Activated naive CD4-positive, alpha-beta T cell treated with anti-CD3 and anti-CD28 coated beads, Interleukin-2, amount 50 U/mL, for 16 hours (primary cell): ENCODE measurements around the gene RITA1.

Source experiments
- DNase-seq: peaks from one replicate; pipeline ENCODE4 v3.0.0-alpha.2; 2020

The RITA1 gene

GRCh38 chr12:113154351-113154973, 31.1 kb upstream of the RITA1 start:
- peak; percentile 35 for DNase-seq

- DNase-seq, result no peak
Observed at GRCh38 chr12:113155060-113155459, 30.5 kb upstream of the RITA1 start.

- DNase-seq, result no peak
Observed at GRCh38 chr12:113155646-113156045, 29.9 kb upstream of the RITA1 start.

GRCh38 chr12:113157218-113157859, 28.2 kb upstream of the RITA1 start:
- DNase-seq, result no peak

GRCh38 chr12:113158439-113159203, 26.9 kb upstream of the RITA1 start:
- no peak for DNase-seq

- no peak for DNase-seq
Observed at GRCh38 chr12:113159937-113160336, 25.6 kb upstream of the RITA1 start.

- DNase-seq, result no peak
Observed at GRCh38 chr12:113161415-113162016, 24.0 kb upstream of the RITA1 start.

GRCh38 chr12:113162102-113163029, 23.2 kb upstream of the RITA1 start:
- DNase-seq, result no peak

GRCh38 chr12:113163030-113163360, 22.5 kb upstream of the RITA1 start:
- no peak for DNase-seq

GRCh38 chr12:113164014-113164413, 21.5 kb upstream of the RITA1 start:
- no peak for DNase-seq

GRCh38 chr12:113165521-113166450, 19.7 kb upstream of the RITA1 start:
- no peak for DNase-seq

GRCh38 chr12:113167868-113168267, 17.7 kb upstream of the RITA1 start:
- DNase-seq, result no peak

- DNase-seq, result no peak
Observed at GRCh38 chr12:113169697-113170096, 15.8 kb upstream of the RITA1 start.

- DNase-seq, result no peak
Observed at GRCh38 chr12:113170457-113170856, 15.1 kb upstream of the RITA1 start.

GRCh38 chr12:113170926-113171325, 14.6 kb upstream of the RITA1 start:
- DNase-seq, result no peak

GRCh38 chr12:113171543-113171942, 14.0 kb upstream of the RITA1 start:
- DNase-seq, result no peak

- DNase-seq, result no peak
Observed at GRCh38 chr12:113172185-113172584, 13.3 kb upstream of the RITA1 start.

GRCh38 chr12:113173081-113173698, 12.3 kb upstream of the RITA1 start:
- no peak for DNase-seq

GRCh38 chr12:113174461-113175384, 10.8 kb upstream of the RITA1 start:
- peak; percentile 79 for DNase-seq

GRCh38 chr12:113179023-113179422, 6.5 kb upstream of the RITA1 start:
- DNase-seq, result no peak
